ENCODE data around the gene PPM1H. TPM values are rescaled to one million over a fixed set of nuclear protein-coding genes. Genes with fewer than 3 reads are reported as not detected.

The PPM1H gene
- total RNA-seq, 1 donor from 2014 or later, result 15.7 TPM

DNA sequence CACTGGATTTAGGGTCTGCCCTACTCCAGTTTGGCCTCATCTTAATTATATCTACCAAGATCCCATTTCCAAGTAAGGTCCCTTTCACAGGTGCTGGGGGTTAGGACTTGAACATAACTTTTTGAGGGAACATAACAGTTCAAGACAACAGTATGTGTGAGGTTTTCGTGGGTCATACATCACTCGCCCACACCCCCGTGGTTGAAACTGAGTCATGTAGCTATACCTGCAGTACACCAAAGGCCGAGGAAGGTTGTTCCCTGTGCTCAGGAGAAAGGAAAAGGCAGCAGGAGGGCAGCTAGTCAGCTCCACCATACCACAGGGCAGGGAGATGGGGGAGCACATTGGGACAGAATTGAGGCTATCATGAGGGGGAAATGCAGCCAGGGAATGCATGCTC lies 167.0 kb downstream of the PPM1H start:
- H3K27ac Mint-ChIP-seq, result no peak overlapping the region
- no peaks in the 10 kb centered on the region for H3K27me3 Mint-ChIP-seq (ENCODE audit: low read depth)
- no peak for DNase-seq (ENCODE audit: low spot score in 2 of 2, unreplicated experiment in 2 of 2)
- H3K4me3 Mint-ChIP-seq, result no peak overlapping the region
- H3K9me3 Mint-ChIP-seq, result no peaks in the 10 kb centered on the region
- no peaks in the 10 kb centered on the region for H3K36me3 Mint-ChIP-seq
- H3K4me1 Mint-ChIP-seq, result peaks cover 30% of the 10 kb centered on the region
- TF ChIP-seq, protein P1, sequence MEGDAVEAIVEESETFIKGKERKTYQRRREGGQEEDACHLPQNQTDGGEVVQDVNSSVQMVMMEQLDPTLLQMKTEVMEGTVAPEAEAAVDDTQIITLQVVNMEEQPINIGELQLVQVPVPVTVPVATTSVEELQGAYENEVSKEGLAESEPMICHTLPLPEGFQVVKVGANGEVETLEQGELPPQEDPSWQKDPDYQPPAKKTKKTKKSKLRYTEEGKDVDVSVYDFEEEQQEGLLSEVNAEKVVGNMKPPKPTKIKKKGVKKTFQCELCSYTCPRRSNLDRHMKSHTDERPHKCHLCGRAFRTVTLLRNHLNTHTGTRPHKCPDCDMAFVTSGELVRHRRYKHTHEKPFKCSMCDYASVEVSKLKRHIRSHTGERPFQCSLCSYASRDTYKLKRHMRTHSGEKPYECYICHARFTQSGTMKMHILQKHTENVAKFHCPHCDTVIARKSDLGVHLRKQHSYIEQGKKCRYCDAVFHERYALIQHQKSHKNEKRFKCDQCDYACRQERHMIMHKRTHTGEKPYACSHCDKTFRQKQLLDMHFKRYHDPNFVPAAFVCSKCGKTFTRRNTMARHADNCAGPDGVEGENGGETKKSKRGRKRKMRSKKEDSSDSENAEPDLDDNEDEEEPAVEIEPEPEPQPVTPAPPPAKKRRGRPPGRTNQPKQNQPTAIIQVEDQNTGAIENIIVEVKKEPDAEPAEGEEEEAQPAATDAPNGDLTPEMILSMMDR (IDR thresholded peaks at IDR 0.05; ENCODE audit: unreplicated experiment), result no peak

DNA sequence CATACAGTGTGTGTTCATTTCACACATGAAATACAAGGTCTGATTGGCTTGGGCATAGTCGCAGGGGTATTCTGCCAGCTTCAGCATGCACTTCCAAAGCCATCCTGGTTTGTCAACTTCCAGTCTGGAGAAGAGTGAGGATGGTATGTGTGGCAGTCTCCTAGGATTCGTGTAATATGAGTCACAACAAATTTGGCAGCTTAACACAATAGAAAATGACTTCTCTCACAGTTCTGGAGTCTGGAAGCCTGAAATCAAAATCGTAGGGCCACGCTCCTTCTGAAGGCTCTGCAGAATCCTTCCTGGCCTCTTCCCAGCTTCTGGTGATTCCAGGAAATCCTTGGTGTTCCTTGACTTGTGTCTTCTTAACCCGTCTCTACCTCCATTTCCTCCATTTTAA lies 167.5 kb downstream of the PPM1H start:
- H3K27ac Mint-ChIP-seq, result no peak overlapping the region
- no peaks in the 10 kb centered on the region for H3K36me3 Mint-ChIP-seq
- TF ChIP-seq, protein P1 (IDR thresholded peaks at IDR 0.05; ENCODE audit: unreplicated experiment), result no peak
- peaks cover 29% of the 10 kb centered on the region for H3K4me1 Mint-ChIP-seq
- no peaks in the 10 kb centered on the region for H3K9me3 Mint-ChIP-seq
- H3K27me3 Mint-ChIP-seq (ENCODE audit: low read depth), result no peaks in the 10 kb centered on the region
- H3K4me3 Mint-ChIP-seq, result no peak overlapping the region
- no peak for DNase-seq (ENCODE audit: low spot score in 2 of 2, unreplicated experiment in 2 of 2)

DNA sequence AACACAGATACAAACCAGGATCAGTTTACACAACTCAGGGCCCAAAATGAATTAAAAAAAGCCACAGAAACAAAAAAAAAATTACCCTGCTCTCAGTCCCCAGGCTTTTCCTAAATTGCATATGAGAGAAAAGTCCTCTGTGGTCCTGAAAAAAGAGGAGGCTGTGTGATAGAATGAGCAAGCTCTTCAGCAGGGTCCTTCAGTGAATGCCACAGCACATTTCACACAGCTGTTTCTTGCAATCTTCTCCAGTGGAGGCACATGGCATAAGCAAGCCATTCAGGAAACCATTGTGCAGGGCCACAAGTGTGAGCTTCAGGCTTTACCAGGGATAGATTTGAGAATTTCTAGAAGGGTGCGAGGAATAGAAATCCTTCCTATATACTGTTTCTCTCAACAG lies 168.5 kb downstream of the PPM1H start:
- TF ChIP-seq, protein P1 (IDR thresholded peaks at IDR 0.05; ENCODE audit: unreplicated experiment), result no peak
- Mint-ChIP-seq H3K4me1 (peaks cover 33% of the 10 kb centered on the region), H3K9me3 (no peaks in the 10 kb centered on the region), H3K27ac (peak overlapping the region; percentile 41), H3K27me3 (ENCODE audit: low read depth) (no peaks in the 10 kb centered on the region), H3K4me3 (no peak overlapping the region), H3K36me3 (no peaks in the 10 kb centered on the region)
- DNase-seq (ENCODE audit: low spot score in 2 of 2, unreplicated experiment in 2 of 2), result no peak

DNA sequence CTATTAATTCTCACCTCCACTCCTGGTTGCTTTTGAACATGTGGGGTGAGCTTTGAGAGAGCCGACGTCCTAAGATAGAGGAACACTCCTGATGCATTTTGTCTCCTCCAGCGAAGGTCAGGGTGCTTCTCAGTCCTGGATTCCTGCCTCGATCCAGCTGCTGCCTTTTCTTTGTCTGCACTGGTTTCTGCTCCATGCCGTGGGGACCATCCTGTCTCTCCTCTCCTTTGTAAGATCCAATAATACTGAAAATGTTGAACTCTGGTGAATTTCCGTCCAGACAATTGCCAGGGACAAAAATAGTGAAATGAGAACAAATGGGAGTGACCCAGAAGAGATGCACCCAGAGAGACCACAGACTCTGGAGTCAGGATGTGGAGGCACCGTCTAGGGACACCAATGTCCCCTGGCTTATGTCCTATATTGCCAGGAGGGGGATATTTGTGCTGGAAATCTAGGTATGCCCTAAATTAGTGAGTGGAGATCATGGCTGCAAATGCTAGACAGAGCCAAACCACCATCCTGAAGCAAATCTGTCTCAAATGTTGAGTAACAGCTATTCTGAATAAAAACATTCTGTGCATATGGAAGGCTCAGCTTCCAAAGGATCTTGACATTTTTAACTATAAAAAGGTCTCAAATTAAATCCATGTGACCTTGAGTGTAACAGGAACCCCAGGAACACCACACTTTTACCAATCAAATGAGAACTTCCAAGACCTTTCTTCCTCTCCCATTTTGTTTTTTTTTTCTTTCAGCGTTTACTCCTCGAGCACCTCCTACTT lies 170.9 kb downstream of the PPM1H start:
- Mint-ChIP-seq H3K27ac (peak overlapping the region; percentile 3), H3K36me3 (no peaks in the 10 kb centered on the region), H3K27me3 (ENCODE audit: low read depth) (no peaks in the 10 kb centered on the region), H3K4me3 (no peak overlapping the region), H3K4me1 (peaks cover 48% of the 10 kb centered on the region), H3K9me3 (peaks cover 3% of the 10 kb centered on the region)
- TF ChIP-seq, protein P1 (IDR thresholded peaks at IDR 0.05; ENCODE audit: unreplicated experiment), result no peak
- no peak for DNase-seq (ENCODE audit: low spot score in 2 of 2, unreplicated experiment in 2 of 2)

DNA sequence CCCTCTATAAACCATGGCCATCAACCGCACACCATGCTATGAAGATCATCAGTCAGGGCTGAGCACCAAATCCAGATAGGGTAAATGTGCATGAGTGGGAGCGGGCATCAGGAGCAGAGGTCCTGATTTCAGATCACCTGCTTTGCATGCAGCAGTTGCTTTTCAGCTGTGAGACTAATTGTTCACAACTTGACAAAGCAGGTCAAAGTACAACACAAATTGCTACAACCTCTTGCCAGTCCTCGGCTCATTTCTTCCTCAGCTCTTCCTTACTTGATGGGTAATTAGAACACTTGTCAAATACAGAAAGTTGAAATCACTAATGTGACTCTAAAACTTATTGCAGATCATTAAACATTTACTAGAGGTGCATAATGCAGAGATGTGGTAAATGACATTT lies 171.6 kb downstream of the PPM1H start:
- no peaks in the 10 kb centered on the region for H3K27me3 Mint-ChIP-seq (ENCODE audit: low read depth)
- peaks cover 51% of the 10 kb centered on the region for H3K4me1 Mint-ChIP-seq
- peak overlapping the region; percentile 22 for H3K27ac Mint-ChIP-seq
- no peak for DNase-seq (ENCODE audit: low spot score in 2 of 2, unreplicated experiment in 2 of 2)
- H3K4me3 Mint-ChIP-seq, result no peak overlapping the region
- no peaks in the 10 kb centered on the region for H3K36me3 Mint-ChIP-seq
- TF ChIP-seq, protein P1 (IDR thresholded peaks at IDR 0.05; ENCODE audit: unreplicated experiment), result no peak
- H3K9me3 Mint-ChIP-seq, result peaks cover 7% of the 10 kb centered on the region
